Bronchial epithelial cell (primary cell): Measurements from ENCODE around the gene PRKCG. TPM values are rescaled to one million over a fixed set of nuclear protein-coding genes. Genes with fewer than 3 reads are reported as not detected.
A peak's percentile ranks its signal among the peaks of the same experiment; 100 is the strongest.

ENCODE experiments used
- DNase-seq: peaks from one replicate; pipeline ENCODE4 v3.0.0-alpha.2; 2010; ENCODE audit warnings: low read depth
- FAIRE-seq: peaks from 2 replicates; lab custom pipeline; 2011; peaks lifted over from hg19 to GRCh38; lab: Jason Lieb, UNC
- H3K27me3 ChIP-seq: 2 replicates; pipeline ENCODE4 v1.5.1; 2011; ENCODE audit warnings: low read length; ENCODE audit not compliant: control insufficient read depth, insufficient read depth
- H3K36me3 ChIP-seq: 2 replicates; pipeline ENCODE4 v1.5.1; 2011; ENCODE audit warnings: low read length; ENCODE audit not compliant: control insufficient read depth, insufficient read depth
- H3K4me3 ChIP-seq: 2 replicates; pipeline ENCODE4 v1.5.1; 2011; ENCODE audit warnings: mild to moderate bottlenecking, low read depth, low read length, control low read depth
- total RNA-seq: library from RNA; depleted of rRNA; stranded (reverse); fragments of >200 nt; gene quantifications from 2 replicates; pipeline ENCODE4 v1.2.1, GENCODE V29; 2014
- TF ChIP-seq, protein P1 (sequence below): IDR thresholded peaks from 2 replicates; pipeline ENCODE4 v1.5.1; 2011; ENCODE audit warnings: mild to moderate bottlenecking, moderate library complexity, low read length, control low read depth, inconsistent platforms; ENCODE audit not compliant: insufficient read depth, severe bottlenecking

PRKCG gene
- total RNA-seq, 1 donor from 2014 or later, result not detected

DNA sequence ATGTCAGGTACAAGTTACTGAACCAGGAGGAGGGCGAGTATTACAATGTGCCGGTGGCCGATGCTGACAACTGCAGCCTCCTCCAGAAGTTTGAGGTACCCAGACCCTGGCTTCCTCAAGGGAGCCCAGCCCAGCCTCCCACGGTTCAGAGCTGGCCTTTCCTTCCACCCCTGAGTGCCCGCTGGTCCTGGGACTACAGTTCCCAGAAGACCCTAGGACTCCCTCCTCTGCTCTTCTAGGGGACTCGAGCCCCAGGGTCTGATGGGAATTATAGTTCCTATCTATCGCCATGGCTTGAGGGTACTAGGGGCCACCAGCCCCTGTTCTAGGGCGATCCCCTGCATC, 11.0 kb downstream of the PRKCG start:
- TF ChIP-seq, protein P1, sequence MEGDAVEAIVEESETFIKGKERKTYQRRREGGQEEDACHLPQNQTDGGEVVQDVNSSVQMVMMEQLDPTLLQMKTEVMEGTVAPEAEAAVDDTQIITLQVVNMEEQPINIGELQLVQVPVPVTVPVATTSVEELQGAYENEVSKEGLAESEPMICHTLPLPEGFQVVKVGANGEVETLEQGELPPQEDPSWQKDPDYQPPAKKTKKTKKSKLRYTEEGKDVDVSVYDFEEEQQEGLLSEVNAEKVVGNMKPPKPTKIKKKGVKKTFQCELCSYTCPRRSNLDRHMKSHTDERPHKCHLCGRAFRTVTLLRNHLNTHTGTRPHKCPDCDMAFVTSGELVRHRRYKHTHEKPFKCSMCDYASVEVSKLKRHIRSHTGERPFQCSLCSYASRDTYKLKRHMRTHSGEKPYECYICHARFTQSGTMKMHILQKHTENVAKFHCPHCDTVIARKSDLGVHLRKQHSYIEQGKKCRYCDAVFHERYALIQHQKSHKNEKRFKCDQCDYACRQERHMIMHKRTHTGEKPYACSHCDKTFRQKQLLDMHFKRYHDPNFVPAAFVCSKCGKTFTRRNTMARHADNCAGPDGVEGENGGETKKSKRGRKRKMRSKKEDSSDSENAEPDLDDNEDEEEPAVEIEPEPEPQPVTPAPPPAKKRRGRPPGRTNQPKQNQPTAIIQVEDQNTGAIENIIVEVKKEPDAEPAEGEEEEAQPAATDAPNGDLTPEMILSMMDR, result no peak
- no peak overlapping the region for H3K4me3 ChIP-seq
- H3K36me3 ChIP-seq, result no peaks in the 10 kb centered on the region
- H3K27me3 ChIP-seq, result no peaks in the 10 kb centered on the region
- FAIRE-seq (no peak), DNase-seq (no peak)

DNA sequence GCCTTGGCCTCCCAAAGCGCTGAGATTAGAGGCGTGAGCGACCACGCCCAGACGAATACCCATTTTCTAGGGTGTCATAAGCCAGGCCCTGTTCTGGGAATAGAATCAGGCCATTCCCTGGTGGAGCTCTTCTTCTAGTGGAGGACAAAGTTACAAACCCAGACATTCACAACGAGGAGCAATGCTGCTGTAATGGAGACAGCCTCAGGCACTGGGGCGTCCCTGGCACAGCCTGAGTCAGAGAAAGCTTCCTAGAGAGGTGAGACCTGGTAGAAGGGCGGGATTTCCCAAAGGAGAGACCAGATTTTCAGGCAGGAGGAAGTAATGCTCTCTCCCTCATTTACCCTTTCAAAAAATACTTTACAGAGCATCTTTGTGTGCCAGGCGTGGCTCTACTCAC, 12.7 kb downstream of the PRKCG start:
- no peak for FAIRE-seq
- Histone ChIP-seq H3K36me3 (no peaks in the 10 kb centered on the region), H3K4me3 (no peak overlapping the region), H3K27me3 (peaks cover 2% of the 10 kb centered on the region)
- peak; percentile 55 for DNase-seq
- TF ChIP-seq, protein P1, result no peak

DNA sequence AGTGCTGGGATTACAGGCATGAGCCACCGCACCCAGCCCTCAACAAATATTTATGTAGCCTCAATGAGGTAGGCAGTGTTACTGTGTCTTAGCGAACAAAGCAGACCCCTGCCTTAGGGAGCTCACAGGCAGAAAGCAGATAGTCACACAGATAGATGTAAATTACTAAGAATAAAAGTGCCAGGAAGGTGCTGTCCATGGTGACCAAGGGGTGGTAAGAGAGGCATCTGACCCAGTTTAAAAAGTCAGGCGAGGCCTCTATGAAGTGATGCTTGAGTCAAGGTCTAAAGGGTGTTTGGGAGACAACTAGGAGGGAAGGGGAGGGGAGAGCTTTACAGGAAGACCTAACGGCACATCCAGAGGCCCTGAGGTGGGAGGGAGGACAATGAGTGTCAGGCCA, 14.7 kb downstream of the PRKCG start:
- no peaks in the 10 kb centered on the region for H3K36me3 ChIP-seq
- peaks cover 2% of the 10 kb centered on the region for H3K27me3 ChIP-seq
- no peak overlapping the region for H3K4me3 ChIP-seq
- TF ChIP-seq, protein P1, result no peak
- DNase-seq, result no peak
- FAIRE-seq, result no peak

DNA sequence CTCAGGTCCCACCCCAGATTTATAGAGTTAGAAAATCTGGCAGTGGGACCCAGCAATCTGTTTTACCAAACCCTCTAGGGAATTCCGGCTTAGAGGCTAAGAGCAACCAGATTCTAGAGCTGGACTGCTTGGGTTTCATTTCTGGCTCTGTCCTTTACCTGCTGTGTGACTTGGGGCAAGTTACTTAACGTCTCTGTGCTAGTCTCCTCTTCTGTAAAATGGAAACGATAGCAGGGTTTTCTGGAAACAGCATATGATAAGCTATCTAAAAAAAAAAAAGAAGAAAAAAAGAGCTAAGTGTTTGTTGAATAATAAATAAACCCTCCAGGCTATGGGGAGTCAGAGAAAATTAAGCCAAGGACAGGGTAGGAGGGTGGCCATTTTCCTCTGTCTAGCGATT, 15.5 kb downstream of the PRKCG start:
- no peak for FAIRE-seq
- H3K27me3 ChIP-seq, result peaks cover 2% of the 10 kb centered on the region
- no peaks in the 10 kb centered on the region for H3K36me3 ChIP-seq

DNA sequence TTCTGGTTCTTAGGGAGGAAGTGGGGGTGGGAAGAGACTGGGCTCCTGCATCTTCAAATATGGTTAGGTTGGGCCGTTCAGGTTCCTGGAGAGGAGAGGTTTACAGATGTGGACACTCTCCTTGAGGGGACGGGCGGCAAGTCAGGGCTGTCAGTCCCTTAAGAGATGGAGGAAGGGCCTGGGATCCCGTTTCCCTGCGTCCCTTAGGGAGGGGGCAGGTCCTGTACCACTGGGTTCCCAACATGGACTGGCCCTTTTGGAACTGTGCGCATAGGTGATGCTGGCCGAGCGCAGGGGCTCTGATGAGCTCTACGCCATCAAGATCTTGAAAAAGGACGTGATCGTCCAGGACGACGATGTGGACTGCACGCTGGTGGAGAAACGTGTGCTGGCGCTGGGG, 16.2 kb downstream of the PRKCG start:
- DNase-seq (no peak), FAIRE-seq (no peak)
- H3K27me3 ChIP-seq, result peaks cover 2% of the 10 kb centered on the region
- H3K36me3 ChIP-seq, result no peaks in the 10 kb centered on the region
- no peak overlapping the region for H3K4me3 ChIP-seq
- TF ChIP-seq, protein P1, result no peak

More for the DNA sequence above, 15.5 kb downstream of the PRKCG start:
- TF ChIP-seq, protein P1, result no peak
- no peak for DNase-seq
- no peak overlapping the region for H3K4me3 ChIP-seq

DNA sequence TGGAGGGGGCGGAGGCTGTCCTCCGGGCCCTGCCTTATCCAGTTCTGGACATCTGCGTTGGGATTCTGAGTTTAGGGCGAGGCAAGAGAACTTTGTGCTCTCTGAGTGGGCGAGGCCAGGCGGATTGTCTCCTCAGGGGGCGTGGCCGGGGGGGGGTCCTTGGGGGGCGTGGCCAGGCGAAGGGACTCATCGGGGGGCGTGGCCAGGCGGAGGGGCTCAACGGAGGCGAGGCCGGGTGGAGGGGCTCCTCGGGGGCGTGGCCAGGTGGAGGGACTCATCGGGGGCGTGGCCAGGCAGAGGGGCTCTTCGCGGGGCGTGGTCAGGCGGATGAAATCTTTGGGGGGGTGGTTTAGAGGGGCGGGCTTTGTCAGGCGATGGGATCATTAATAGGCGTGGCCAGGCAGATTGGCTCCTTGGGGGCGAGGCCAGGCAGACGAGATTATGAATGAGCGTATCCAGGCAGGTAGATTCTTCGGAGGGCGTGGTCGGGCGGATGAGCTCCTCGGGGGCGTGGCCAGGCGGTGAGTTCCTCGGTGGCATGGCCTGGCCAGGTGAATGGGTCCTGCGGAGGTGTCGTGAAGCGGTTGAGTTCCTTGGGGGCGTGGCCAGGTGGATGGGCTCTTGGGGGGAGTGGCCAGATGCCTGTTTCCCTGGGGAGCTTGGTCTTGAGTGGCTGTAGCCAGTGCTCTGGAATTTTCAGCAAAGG, 16.8 kb downstream of the PRKCG start:
- DNase-seq (no peak), FAIRE-seq (no peak)
- TF ChIP-seq, protein P1, result no peak
- Histone ChIP-seq H3K36me3 (no peaks in the 10 kb centered on the region), H3K4me3 (no peak overlapping the region), H3K27me3 (peaks cover 2% of the 10 kb centered on the region)
